SK-N-SH (cell line): ENCODE results near the gene LRRC8C. TPM values are rescaled to one million over a fixed set of nuclear protein-coding genes. Genes with fewer than 3 reads are reported as not detected.

Experiments used
- CTCF ChIA-PET: fragments of 300-600, 350-600 bp; formaldehyde crosslinking; extraction: SDS; loops from one replicate; lab custom pipeline; 2021; lab: Yijun Ruan, JAX
- POLR2A ChIA-PET: fragments of 350-600 bp; sonication (Branson Sonifier 250); formaldehyde crosslinking; extraction: SDS; loops from one replicate; lab custom pipeline; 2020; ENCODE audit warnings: antibody characterized with exemption, inconsistent platforms; lab: Yijun Ruan, JAX
- DNase-seq: peaks from one replicate; pipeline ENCODE4 v3.0.0; 2012
- H2AFZ ChIP-seq: fragments of 200-600 bp; sonication (generic); 2 replicates; pipeline ENCODE4 v1.8.1; 2016; ENCODE audit warnings: antibody characterized with exemption, mild to moderate bottlenecking, low read depth
- H3F3A ChIP-seq: fragments of 200-600 bp; sonication (generic); replicated peaks from 2 replicates; pipeline ENCODE3; 2016; ENCODE audit warnings: antibody characterized with exemption, mild to moderate bottlenecking; ENCODE audit not compliant: insufficient read depth
- H3K27ac ChIP-seq, 2 experiments: fragments of 200-500 bp in 1 of 2; fragments of 200-600 bp in 1 of 2; sonication (Bioruptor generic) in 1 of 2; sonication (generic), shearing (Covaris generic) in 1 of 2; 2 replicates each; pipeline versions ENCODE4 v1.5.1 to v1.6.1; 2014 to 2016; ENCODE audit warnings: low read depth in 2 of 2, inconsistent platforms in 1 of 2, low read length in 1 of 2, mild to moderate bottlenecking in 1 of 2, mixed read lengths in 1 of 2
- H3K27me3 ChIP-seq: fragments of 200-600 bp; sonication (generic), shearing (Covaris generic); 2 replicates; pipeline ENCODE4 v1.6.1; 2016; ENCODE audit warnings: mixed run types; ENCODE audit not compliant: insufficient read depth
- H3K36me3 ChIP-seq, 2 experiments: fragments of 200-500 bp in 1 of 2; fragments of 200-600 bp in 1 of 2; sonication (Bioruptor generic) in 1 of 2; sonication (generic) in 1 of 2; replicated peaks in 1 of 2; 2 replicates each; pipeline versions ENCODE3 to v1.5.1; 2014 to 2016; ENCODE audit warnings: low read length in 1 of 2, mild to moderate bottlenecking in 1 of 2; ENCODE audit not compliant: insufficient read depth in 2 of 2, control insufficient read depth in 1 of 2
- H3K4me1 ChIP-seq, 2 experiments: fragments of 200-500 bp in 1 of 2; fragments of 200-600 bp in 1 of 2; sonication (Bioruptor generic) in 1 of 2; sonication (generic), shearing (Covaris generic) in 1 of 2; 2 replicates each; pipeline versions ENCODE4 v1.5.1 to v1.6.1; 2014 to 2016; ENCODE audit warnings: low read depth in 1 of 2, low read length in 1 of 2, mixed run types in 1 of 2; ENCODE audit not compliant: insufficient read depth in 2 of 2, control insufficient read depth in 1 of 2
- H3K4me2 ChIP-seq: fragments of 200-600 bp; sonication (generic), shearing (Covaris generic); 2 replicates; pipeline ENCODE4 v1.6.1; 2017; ENCODE audit warnings: mixed run types
- H3K4me3 ChIP-seq, 2 experiments: fragments of 200-500 bp in 1 of 2; fragments of 200-600 bp in 1 of 2; sonication (Bioruptor generic) in 1 of 2; sonication (generic), shearing (Covaris generic) in 1 of 2; 2 replicates each; pipeline versions ENCODE4 v1.5.1 to v1.8.1; 2014 to 2016; ENCODE audit warnings: low read depth in 2 of 2, inconsistent platforms in 1 of 2, low read length in 1 of 2, mild to moderate bottlenecking in 1 of 2, mixed read lengths in 1 of 2, moderate library complexity in 1 of 2
- H3K79me2 ChIP-seq: fragments of 200-600 bp; sonication (generic); 2 replicates; pipeline ENCODE4 v1.8.1; 2017; ENCODE audit warnings: mild to moderate bottlenecking; ENCODE audit not compliant: insufficient read depth
- H3K9ac ChIP-seq: fragments of 200-600 bp; sonication (generic); 2 replicates; pipeline ENCODE4 v1.6.1; 2017; ENCODE audit warnings: mixed run types
- H3K9me2 ChIP-seq: fragments of 200-600 bp; sonication (generic); 2 replicates; pipeline ENCODE4 v1.6.1; 2017; ENCODE audit warnings: mixed run types
- H3K9me3 ChIP-seq: fragments of 200-600 bp; sonication (generic); 2 replicates; pipeline ENCODE4 v1.6.1; 2017; ENCODE audit warnings: mixed run types, mild to moderate bottlenecking, moderate library complexity
- H4K20me1 ChIP-seq: fragments of 200-600 bp; sonication (generic); 2 replicates; pipeline ENCODE4 v1.6.1; 2017; ENCODE audit warnings: mild to moderate bottlenecking, mixed run types; ENCODE audit not compliant: insufficient read depth
- CHD2 ChIP-seq: fragments of 150-350 bp; IDR thresholded peaks from 2 replicates; pipeline ENCODE4 v1.6.1; 2018; ENCODE audit warnings: low read length; ENCODE audit not compliant: partially characterized antibody
- ELF1 ChIP-seq: IDR thresholded peaks from 2 replicates; pipeline ENCODE4 v1.4.0; 2012
- EZH2phosphoT487 ChIP-seq: fragments of 200-600 bp; sonication (generic); IDR thresholded peaks from 2 replicates; pipeline ENCODE4 v1.6.1; 2017; ENCODE audit warnings: low read depth, mixed run types, mild to moderate bottlenecking, antibody characterized with exemption, moderate library complexity, borderline replicate concordance
- FOSL2 ChIP-seq: IDR thresholded peaks from 2 replicates; pipeline ENCODE4 v1.4.0; 2012; ENCODE audit warnings: low read depth, mild to moderate bottlenecking, moderate library complexity, borderline replicate concordance
- FOXJ3 ChIP-seq: sonication (generic); formaldehyde crosslinking; IDR thresholded peaks from 2 replicates; pipeline ENCODE4 v1.5.1; 2020; ENCODE audit warnings: mild to moderate bottlenecking, missing genetic modification reagents
- GABPA ChIP-seq: IDR thresholded peaks from 2 replicates; pipeline ENCODE4 v1.4.0; 2012; ENCODE audit warnings: low read depth, mild to moderate bottlenecking
- MEF2A ChIP-seq: IDR thresholded peaks from 2 replicates; pipeline ENCODE4 v1.4.0; 2012; ENCODE audit warnings: low read depth, borderline replicate concordance
- MXI1 ChIP-seq: IDR thresholded peaks from 2 replicates; pipeline ENCODE4 v1.6.1; 2012; ENCODE audit warnings: mild to moderate bottlenecking, low read depth, low read length, improper control_type of control experiment
- NFIC ChIP-seq: IDR thresholded peaks from 2 replicates; pipeline ENCODE4 v1.4.0; 2012; ENCODE audit warnings: borderline replicate concordance
- NRF1 ChIP-seq: IDR thresholded peaks from 2 replicates; pipeline ENCODE4 v1.6.1; 2012; ENCODE audit warnings: low read depth, mild to moderate bottlenecking, low read length
- PBX3 ChIP-seq: IDR thresholded peaks from 2 replicates; pipeline ENCODE4; 2012
- RAD21 ChIP-seq: IDR thresholded peaks from 2 replicates; pipeline ENCODE4 v1.6.1; 2012; ENCODE audit warnings: mild to moderate bottlenecking, low read length
- RCOR1 ChIP-seq: fragments of 150-350 bp; IDR thresholded peaks from 2 replicates; pipeline ENCODE4 v1.6.1; 2017; ENCODE audit warnings: antibody characterized with exemption, low read length
- RFX5 ChIP-seq: IDR thresholded peaks from 2 replicates; pipeline ENCODE4 v1.6.1; 2012; ENCODE audit warnings: mild to moderate bottlenecking, improper control_type of control experiment, low read length
- RXRA ChIP-seq: IDR thresholded peaks from 2 replicates; pipeline ENCODE4 v1.4.0; 2012; ENCODE audit warnings: low read depth, mild to moderate bottlenecking, borderline replicate concordance
- SIN3A ChIP-seq: IDR thresholded peaks from 2 replicates; pipeline ENCODE4 v1.6.1; 2012; ENCODE audit warnings: low read depth, mild to moderate bottlenecking, low read length, moderate library complexity, borderline replicate concordance
- TAF1 ChIP-seq: IDR thresholded peaks from 2 replicates; pipeline ENCODE4 v1.6.1; 2012; ENCODE audit warnings: low read depth, mild to moderate bottlenecking, low read length, moderate library complexity, borderline replicate concordance
- TCF12 ChIP-seq: IDR thresholded peaks from 2 replicates; pipeline ENCODE4 v1.4.0; 2012
- TEAD4 ChIP-seq: IDR thresholded peaks from 2 replicates; pipeline ENCODE4 v1.4.0; 2012; ENCODE audit warnings: mild to moderate bottlenecking, borderline replicate concordance; ENCODE audit not compliant: insufficient read depth
- USF2 ChIP-seq: fragments of 150-350 bp; IDR thresholded peaks from 2 replicates; pipeline ENCODE4 v1.6.1; 2017; ENCODE audit warnings: antibody characterized with exemption, low read length, low read depth, borderline replicate concordance
- ZBTB33 ChIP-seq: IDR thresholded peaks from 2 replicates; pipeline ENCODE4 v1.4.0; 2012; ENCODE audit warnings: low read depth, borderline replicate concordance
- polyA plus RNA-seq, 3 experiments: library from polyadenylated mRNA; depleted of rRNA; stranded (reverse); fragments of >200 nt; gene quantifications; 2 replicates each; pipeline ENCODE4 v1.2.3, GENCODE V29; 2012

Gene LRRC8C
- polyA plus RNA-seq, 1 of the 3 experiments (the other 2 are of a cell fraction) = 4.2 TPM

GRCh38 chr1:89686520-89686919, 53.6 kb downstream of the LRRC8C start (continued):
- TF ChIP-seq MXI1 (no peak), GABPA (no peak), TAF1 (no peak)

GRCh38 chr1:89687254-89687653, 54.3 kb downstream of the LRRC8C start:
- Histone ChIP-seq H3K27me3 (no peaks in the 10 kb centered on the region), H2AFZ (no peak overlapping the region), H3K4me3 (no peak overlapping the region)
- no peak for DNase-seq
- TF ChIP-seq ELF1 (no peak), MXI1 (no peak), ZBTB33 (no peak), RFX5 (no peak), FOSL2 (no peak), FOXJ3 (CRISPR knock-in tag) (no peak), TCF12 (no peak), TEAD4 (no peak), RXRA (no peak), NFIC (no peak), USF2 (no peak), MEF2A (no peak), EZH2phosphoT487 (no peak), NRF1 (no peak), RAD21 (no peak), PBX3 (no peak), CHD2 (no peak), RCOR1 (no peak), SIN3A (no peak)
- TF ChIP-seq, all 33 proteins: peak for 0
- no peak overlapping the region for H3K27ac ChIP-seq
- no peaks in the 10 kb centered on the region for H3F3A ChIP-seq
- no peaks in the 10 kb centered on the region for H3K9me3 ChIP-seq
- peaks cover 16 to 22% of the 10 kb centered on the region in 2 experiments for H3K36me3 ChIP-seq
- ChIA-PET POLR2A (no interaction called here), CTCF (interaction anchor here (0.6 to 0.7 kb wide), 2 partner anchors 38 to 304 kb away, joined by 3 read pairs; no protein-coding TSS in a partner anchor)
- no peak overlapping the region for H3K4me2 ChIP-seq
- no peaks in the 10 kb centered on the region for H3K9me2 ChIP-seq
- peaks cover 3% of the 10 kb centered on the region; the same call in 1 of the 2 replicates for H3K79me2 ChIP-seq
- no peaks in the 10 kb centered on the region for H4K20me1 ChIP-seq
- no peak overlapping the region for H3K9ac ChIP-seq
- H3K4me1 ChIP-seq = peaks cover 2 to 5% of the 10 kb centered on the region in 2 experiments; a peak in 3 of 4 replicates
